GM19351 (cell line): ENCODE results near the gene STPG1.

ENCODE experiments used
- ATAC-seq: cut with Tn5 transposase; IDR thresholded peaks from one replicate; pipeline ENCODE4 v1.9.1; 2021; ENCODE audit warnings: mild to moderate bottlenecking, moderate library complexity; ENCODE audit not compliant: unreplicated experiment

The STPG1 gene

GRCh38 chr1:24373710-24374109, 39.9 kb downstream of the STPG1 start:
- no peak for ATAC-seq

GRCh38 chr1:24373044-24373443, 40.5 kb downstream of the STPG1 start:
- ATAC-seq = no peak

GRCh38 chr1:24369801-24370200, 43.8 kb downstream of the STPG1 start:
- no peak for ATAC-seq

GRCh38 chr1:24369199-24369598, 44.4 kb downstream of the STPG1 start:
- ATAC-seq = no peak

GRCh38 chr1:24366707-24367106, 46.9 kb downstream of the STPG1 start:
- no peak for ATAC-seq

- peak; percentile 74 for ATAC-seq
Measured at GRCh38 chr1:24364975-24365678, 48.5 kb downstream of the STPG1 start.

GRCh38 chr1:24364605-24364974, 49.0 kb downstream of the STPG1 start:
- no peak for ATAC-seq

GRCh38 chr1:24363994-24364393, 49.6 kb downstream of the STPG1 start:
- no peak for ATAC-seq

GRCh38 chr1:24362982-24363614, 50.5 kb downstream of the STPG1 start:
- no peak for ATAC-seq

- ATAC-seq = no peak
Measured at GRCh38 chr1:24362396-24362795, 51.2 kb downstream of the STPG1 start.

GRCh38 chr1:24361811-24362210, 51.8 kb downstream of the STPG1 start:
- no peak for ATAC-seq

GRCh38 chr1:24360681-24361080, 52.9 kb downstream of the STPG1 start:
- ATAC-seq = no peak

GRCh38 chr1:24357038-24357437, 56.5 kb downstream of the STPG1 start:
- ATAC-seq = no peak

- ATAC-seq = no peak
Measured at GRCh38 chr1:24355466-24355865, 58.1 kb downstream of the STPG1 start.

- no peak for ATAC-seq
Measured at GRCh38 chr1:24353292-24353891, 60.2 kb downstream of the STPG1 start.

GRCh38 chr1:24351918-24352627, 61.5 kb downstream of the STPG1 start:
- ATAC-seq = no peak

GRCh38 chr1:24351247-24351646, 62.3 kb downstream of the STPG1 start:
- peak; percentile 59 for ATAC-seq

- ATAC-seq = no peak
Measured at GRCh38 chr1:24349891-24350290, 63.7 kb downstream of the STPG1 start.

- ATAC-seq = no peak
Measured at GRCh38 chr1:24348196-24348595, 65.4 kb downstream of the STPG1 start.

- no peak for ATAC-seq
Measured at GRCh38 chr1:24347159-24347934, 66.2 kb downstream of the STPG1 start.

- ATAC-seq = no peak
Measured at GRCh38 chr1:24345334-24345733, 68.2 kb downstream of the STPG1 start.
